SK-N-MC (cell line): ENCODE results near the gene DNMT3B.

Experiments
- EZH2 ChIP-seq: fragments of 200-600 bp; sonication (generic); IDR thresholded peaks from one replicate; pipeline ENCODE4 v1.6.1; 2017; ENCODE audit warnings: antibody characterized with exemption
- POLR2AphosphoS5 ChIP-seq: IDR thresholded peaks from 2 replicates; pipeline ENCODE4 v1.6.1; 2012; ENCODE audit warnings: mild to moderate bottlenecking, low read depth, low read length, borderline replicate concordance

GRCh38 chr20:32846852-32847251 lies 84.7 kb downstream of the DNMT3B start:
- TF ChIP-seq POLR2AphosphoS5 (no peak), EZH2 (no peak)
